C4-2B (cell line): ENCODE measurements around the gene RAPGEF1.

Experiments used
- CTCF ChIP-seq: fragments of 450-650 bp; conservative IDR thresholded peaks from 2 replicates; pipeline ENCODE4 v1.5.1; 2017; ENCODE audit warnings: mild to moderate bottlenecking
- ZFX ChIP-seq: fragments of 450-650 bp; IDR thresholded peaks from 2 replicates; pipeline ENCODE4 v1.6.1; 2017

DNA sequence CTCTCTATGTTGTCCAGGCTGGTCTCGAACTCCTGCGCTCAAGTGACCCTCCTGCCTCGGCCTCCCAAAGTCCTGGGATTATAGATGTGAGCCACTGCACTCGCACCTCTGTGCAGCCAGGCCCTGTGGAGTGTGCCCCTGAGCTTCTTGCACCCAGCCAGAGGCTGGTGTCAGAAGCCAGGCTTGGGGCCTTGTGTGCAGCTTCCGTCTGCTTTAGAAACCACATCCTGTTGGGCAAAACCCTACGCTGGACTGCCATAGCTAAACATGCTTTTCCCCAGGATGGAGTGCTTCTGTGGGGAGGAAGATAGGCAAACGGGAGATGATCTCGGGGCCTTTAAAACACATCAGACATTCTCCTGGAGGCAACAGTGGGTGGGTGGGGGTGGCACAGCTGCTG lies 154.5 kb downstream of the RAPGEF1 start:
- TF ChIP-seq CTCF (no peak), ZFX (no peak)
